GM21360 (cell line): ENCODE results near the gene DAP3.
"Not testable (repeated sequence)": the region's sequence is repeated elsewhere in the genome, so short reads cannot be mapped to it uniquely, and the experiment has no call there.

Source experiments
- ATAC-seq: cut with Tn5 transposase; IDR thresholded peaks from one replicate; pipeline ENCODE4 v1.9.1; 2021; ENCODE audit warnings: mild to moderate bottlenecking, moderate library complexity; ENCODE audit not compliant: unreplicated experiment

Gene DAP3

GRCh38 chr1:155689081-155689607 lies at the start of gene DAP3:
Gene DAP3 (plus strand): TSS chr1:155689091. CDS start chr1:155709780, 20,689 bp downstream.
- not testable (repeated sequence) for ATAC-seq

GRCh38 chr1:155640367-155640766 lies 48.5 kb upstream of the DAP3 start:
- no peak for ATAC-seq

GRCh38 chr1:155642559-155643180 lies 46.2 kb upstream of the DAP3 start:
- not testable (repeated sequence) for ATAC-seq

GRCh38 chr1:155643230-155643629 lies 45.7 kb upstream of the DAP3 start:
- no peak for ATAC-seq

GRCh38 chr1:155645034-155645598 lies 43.8 kb upstream of the DAP3 start:
- no peak for ATAC-seq

GRCh38 chr1:155645648-155646047 lies 43.2 kb upstream of the DAP3 start:
- ATAC-seq, result no peak

- ATAC-seq, result no peak
These were observed 42.6 kb upstream of the DAP3 start for GRCh38 chr1:155646307-155646706.

- ATAC-seq, result no peak
These were observed 40.4 kb upstream of the DAP3 start for GRCh38 chr1:155648207-155649147.

GRCh38 chr1:155649676-155650075 lies 39.2 kb upstream of the DAP3 start:
- ATAC-seq, result no peak

- no peak for ATAC-seq
These were observed 38.6 kb upstream of the DAP3 start for GRCh38 chr1:155650231-155650757.

- no peak for ATAC-seq
These were observed 36.8 kb upstream of the DAP3 start for GRCh38 chr1:155651861-155652661.

GRCh38 chr1:155652951-155653350 lies 35.9 kb upstream of the DAP3 start:
- no peak for ATAC-seq

GRCh38 chr1:155657463-155657862 lies 31.4 kb upstream of the DAP3 start:
- ATAC-seq, result no peak

GRCh38 chr1:155661239-155661638 lies 27.7 kb upstream of the DAP3 start:
- not testable (repeated sequence) for ATAC-seq

GRCh38 chr1:155669233-155670162 lies 19.4 kb upstream of the DAP3 start:
- no peak for ATAC-seq

GRCh38 chr1:155671750-155672149 lies 17.1 kb upstream of the DAP3 start:
- no peak for ATAC-seq

GRCh38 chr1:155673003-155673402 lies 15.9 kb upstream of the DAP3 start:
- no peak for ATAC-seq

GRCh38 chr1:155678027-155678426 lies 10.9 kb upstream of the DAP3 start:
- no peak for ATAC-seq

GRCh38 chr1:155678992-155679391 lies 9.9 kb upstream of the DAP3 start:
- not testable (repeated sequence) for ATAC-seq
